Mesothelial cell of epicardium (in vitro differentiated cells): ENCODE results near the gene GALNT9. TPM values are rescaled to one million over a fixed set of nuclear protein-coding genes. Genes with fewer than 3 reads are reported as not detected.

Source experiments
- DNase-seq, 2 experiments: peaks; one replicate each; pipeline ENCODE4 v3.0.0; 2021; ENCODE audit warnings: low spot score in 2 of 2; ENCODE audit not compliant: unreplicated experiment in 2 of 2
- H3K27ac Mint-ChIP-seq: 2 replicates; pipeline ENCODE4 v1.8.0; 2021; ENCODE audit warnings: mixed read lengths
- H3K27me3 Mint-ChIP-seq: 2 replicates; pipeline ENCODE4 v1.8.0; 2021; ENCODE audit warnings: low read depth, mixed read lengths
- H3K36me3 Mint-ChIP-seq: 2 replicates; pipeline ENCODE4 v1.8.0; 2021; ENCODE audit warnings: mixed read lengths
- H3K4me1 Mint-ChIP-seq: 2 replicates; pipeline ENCODE4 v1.8.0; 2021; ENCODE audit warnings: mixed read lengths
- H3K4me3 Mint-ChIP-seq: 2 replicates; pipeline ENCODE4 v1.8.0; 2021; ENCODE audit warnings: mild to moderate bottlenecking, moderate library complexity, mixed read lengths
- H3K9me3 Mint-ChIP-seq: 2 replicates; pipeline ENCODE4 v1.8.0; 2021; ENCODE audit warnings: mixed read lengths
- CTCF ChIP-seq: fragments of 200-600 bp; sonication (generic); IDR thresholded peaks from one replicate; pipeline ENCODE4 v1.5.0; 2021; ENCODE audit warnings: antibody characterized with exemption; ENCODE audit not compliant: unreplicated experiment
- total RNA-seq: library from RNA; stranded (reverse); gene quantifications from 3 replicates; pipeline ENCODE4 v1.2.1, GENCODE V29; 2021

GALNT9 gene
- total RNA-seq, 1 donor from 2014 or later, result 4.8 TPM

- no peak for DNase-seq
- Mint-ChIP-seq H3K36me3 (no peaks in the 10 kb centered on the region), H3K4me1 (no peaks in the 10 kb centered on the region), H3K27me3 (peaks cover 54% of the 10 kb centered on the region), H3K9me3 (no peaks in the 10 kb centered on the region), H3K4me3 (no peak overlapping the region), H3K27ac (no peak overlapping the region)
- no peak for TF ChIP-seq CTCF
Observed at GRCh38 chr12:132319991-132320570, 9.3 kb downstream of the GALNT9 start.

- no peak overlapping the region for H3K4me3 Mint-ChIP-seq
- no peaks in the 10 kb centered on the region for H3K9me3 Mint-ChIP-seq
- no peak overlapping the region for H3K27ac Mint-ChIP-seq
- H3K36me3 Mint-ChIP-seq, result no peaks in the 10 kb centered on the region
- DNase-seq, result no peak
- H3K4me1 Mint-ChIP-seq, result no peaks in the 10 kb centered on the region
- TF ChIP-seq CTCF, result no peak
- peaks cover 50% of the 10 kb centered on the region for H3K27me3 Mint-ChIP-seq
Observed at GRCh38 chr12:132319359-132319950, 9.9 kb downstream of the GALNT9 start.

- peaks cover 4% of the 10 kb centered on the region for H3K9me3 Mint-ChIP-seq
- peaks cover 46% of the 10 kb centered on the region for H3K27me3 Mint-ChIP-seq
- no peaks in the 10 kb centered on the region for H3K4me1 Mint-ChIP-seq
- H3K27ac Mint-ChIP-seq, result no peak overlapping the region
- DNase-seq, result no peak
- no peak overlapping the region for H3K4me3 Mint-ChIP-seq
- no peak for TF ChIP-seq CTCF
- no peaks in the 10 kb centered on the region for H3K36me3 Mint-ChIP-seq
Observed at GRCh38 chr12:132318618-132319033, 10.8 kb downstream of the GALNT9 start.

- DNase-seq, result no peak
- H3K27me3 Mint-ChIP-seq, result peaks cover 41% of the 10 kb centered on the region
- no peaks in the 10 kb centered on the region for H3K4me1 Mint-ChIP-seq
- no peaks in the 10 kb centered on the region for H3K36me3 Mint-ChIP-seq
- H3K27ac Mint-ChIP-seq, result no peak overlapping the region
- peaks cover 4% of the 10 kb centered on the region for H3K9me3 Mint-ChIP-seq
- no peak overlapping the region for H3K4me3 Mint-ChIP-seq
- no peak for TF ChIP-seq CTCF
Observed at GRCh38 chr12:132318135-132318534, 11.3 kb downstream of the GALNT9 start.

- H3K27me3 Mint-ChIP-seq, result peaks cover 36% of the 10 kb centered on the region
- H3K4me1 Mint-ChIP-seq, result no peaks in the 10 kb centered on the region
- no peak overlapping the region for H3K4me3 Mint-ChIP-seq
- no peaks in the 10 kb centered on the region for H3K36me3 Mint-ChIP-seq
- H3K9me3 Mint-ChIP-seq, result peaks cover 4% of the 10 kb centered on the region
- no peak for TF ChIP-seq CTCF
- H3K27ac Mint-ChIP-seq, result no peak overlapping the region
- DNase-seq, result no peak
Observed at GRCh38 chr12:132317233-132317938, 12.0 kb downstream of the GALNT9 start.
